Fibroblast of the aortic adventitia (primary cell): ENCODE results near the gene DPY19L3. TPM values are rescaled to one million over a fixed set of nuclear protein-coding genes. Genes with fewer than 3 reads are reported as not detected.
"Not testable (repeated sequence)": the region's sequence is repeated elsewhere in the genome, so short reads cannot be mapped to it uniquely, and the experiment has no call there.

Experiments
- DNase-seq: peaks from one replicate; pipeline ENCODE4 v3.0.0-alpha.2; 2010; ENCODE audit warnings: low read depth
- H3K4me3 ChIP-seq: 2 replicates; pipeline ENCODE4 v1.5.1; 2011; ENCODE audit warnings: low read depth, mild to moderate bottlenecking, control low read depth, low read length, moderate library complexity
- total RNA-seq: library from RNA; depleted of rRNA; stranded (reverse); fragments of >200 nt; gene quantifications from 2 replicates; pipeline ENCODE4 v1.2.3, GENCODE V29; 2012; ENCODE audit warnings: low replicate concordance
- TF ChIP-seq, protein P1 (sequence below): IDR thresholded peaks from 2 replicates; pipeline ENCODE4 v1.5.1; 2011; ENCODE audit warnings: mild to moderate bottlenecking, low read length, control low read depth, inconsistent platforms; ENCODE audit not compliant: insufficient read depth

DPY19L3 gene
- total RNA-seq, 1 donor, result 36.2 TPM

DNA sequence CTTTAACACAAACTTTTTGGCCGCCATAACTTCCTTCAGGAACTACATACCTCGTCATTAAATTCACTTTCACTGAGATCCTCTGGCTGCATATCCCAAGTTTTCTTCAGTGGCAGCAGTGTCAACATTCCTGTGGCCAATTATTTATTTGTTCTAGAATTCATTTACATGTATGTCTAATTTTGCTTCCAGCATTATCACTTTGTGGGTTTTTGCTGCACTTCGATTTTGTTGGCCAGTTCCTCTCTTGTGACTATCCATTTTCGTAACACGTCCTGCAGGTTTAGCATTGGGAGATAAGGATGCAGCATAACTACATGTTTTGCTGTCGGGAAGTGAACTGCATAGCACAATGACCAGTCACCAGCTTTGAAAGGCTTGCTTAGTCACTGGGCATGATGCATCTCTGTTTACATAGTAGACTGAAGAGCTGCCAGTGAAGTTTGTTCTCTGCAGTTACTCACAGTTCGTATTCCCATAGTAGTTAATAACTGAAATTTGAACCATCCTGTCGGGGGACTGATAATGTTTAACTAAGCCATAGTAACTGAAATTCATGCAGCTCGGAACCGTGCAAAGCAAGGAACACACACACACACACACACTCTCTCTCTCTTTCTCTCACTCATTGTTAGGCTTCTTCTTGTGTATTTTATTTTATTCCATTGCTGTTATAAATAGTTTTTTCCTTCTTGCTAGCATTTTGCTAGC lies 31.8 kb upstream of the DPY19L3 start:
- TF ChIP-seq, protein P1, sequence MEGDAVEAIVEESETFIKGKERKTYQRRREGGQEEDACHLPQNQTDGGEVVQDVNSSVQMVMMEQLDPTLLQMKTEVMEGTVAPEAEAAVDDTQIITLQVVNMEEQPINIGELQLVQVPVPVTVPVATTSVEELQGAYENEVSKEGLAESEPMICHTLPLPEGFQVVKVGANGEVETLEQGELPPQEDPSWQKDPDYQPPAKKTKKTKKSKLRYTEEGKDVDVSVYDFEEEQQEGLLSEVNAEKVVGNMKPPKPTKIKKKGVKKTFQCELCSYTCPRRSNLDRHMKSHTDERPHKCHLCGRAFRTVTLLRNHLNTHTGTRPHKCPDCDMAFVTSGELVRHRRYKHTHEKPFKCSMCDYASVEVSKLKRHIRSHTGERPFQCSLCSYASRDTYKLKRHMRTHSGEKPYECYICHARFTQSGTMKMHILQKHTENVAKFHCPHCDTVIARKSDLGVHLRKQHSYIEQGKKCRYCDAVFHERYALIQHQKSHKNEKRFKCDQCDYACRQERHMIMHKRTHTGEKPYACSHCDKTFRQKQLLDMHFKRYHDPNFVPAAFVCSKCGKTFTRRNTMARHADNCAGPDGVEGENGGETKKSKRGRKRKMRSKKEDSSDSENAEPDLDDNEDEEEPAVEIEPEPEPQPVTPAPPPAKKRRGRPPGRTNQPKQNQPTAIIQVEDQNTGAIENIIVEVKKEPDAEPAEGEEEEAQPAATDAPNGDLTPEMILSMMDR, result no peak
- DNase-seq, result peak; percentile 99
- peak overlapping the region; percentile 26 for H3K4me3 ChIP-seq

DNA sequence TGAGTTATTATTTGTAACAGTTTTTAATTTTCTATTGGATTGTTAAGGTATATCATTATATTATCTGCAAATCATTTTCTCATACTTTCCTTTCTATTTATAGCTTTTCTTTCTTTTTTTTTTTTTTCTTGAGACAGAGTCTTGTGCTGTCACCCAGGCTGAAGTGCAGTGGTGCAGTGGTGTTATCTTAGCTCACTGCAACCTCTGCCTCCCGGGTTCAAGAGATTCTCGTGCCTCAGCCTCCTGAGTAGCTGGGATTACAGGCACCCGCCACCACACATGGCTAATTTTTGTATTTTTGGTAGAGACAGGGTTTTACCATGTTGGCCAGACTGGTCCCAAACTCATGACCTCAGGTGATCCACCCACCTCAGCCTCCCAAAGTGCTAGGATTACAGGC lies 31.2 kb upstream of the DPY19L3 start:
- H3K4me3 ChIP-seq, DNase-seq: not testable (repeated sequence)

DNA sequence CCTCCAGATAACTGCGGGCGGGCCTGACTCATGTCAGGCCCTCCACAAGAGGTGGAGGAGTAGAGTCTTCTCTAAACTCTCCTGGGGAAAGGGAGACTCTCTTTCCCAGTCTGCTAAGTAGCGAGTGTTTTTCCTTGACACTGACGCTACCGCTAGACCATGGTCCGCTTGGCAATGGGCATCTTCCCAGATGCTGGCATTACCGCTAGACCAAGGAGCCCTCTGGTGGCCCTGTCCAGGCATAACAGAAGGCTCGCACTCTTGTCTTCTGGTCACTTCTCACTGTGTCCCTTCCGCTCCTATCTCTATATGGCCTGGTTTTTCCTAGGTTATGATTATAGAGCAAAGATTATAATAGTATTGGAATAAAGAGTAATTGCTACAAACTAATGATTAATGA lies 28.5 kb upstream of the DPY19L3 start:
- TF ChIP-seq, protein P1, result peak; percentile 26
- H3K4me3 ChIP-seq, result not testable (repeated sequence)
- DNase-seq, result peak; percentile 31

DNA sequence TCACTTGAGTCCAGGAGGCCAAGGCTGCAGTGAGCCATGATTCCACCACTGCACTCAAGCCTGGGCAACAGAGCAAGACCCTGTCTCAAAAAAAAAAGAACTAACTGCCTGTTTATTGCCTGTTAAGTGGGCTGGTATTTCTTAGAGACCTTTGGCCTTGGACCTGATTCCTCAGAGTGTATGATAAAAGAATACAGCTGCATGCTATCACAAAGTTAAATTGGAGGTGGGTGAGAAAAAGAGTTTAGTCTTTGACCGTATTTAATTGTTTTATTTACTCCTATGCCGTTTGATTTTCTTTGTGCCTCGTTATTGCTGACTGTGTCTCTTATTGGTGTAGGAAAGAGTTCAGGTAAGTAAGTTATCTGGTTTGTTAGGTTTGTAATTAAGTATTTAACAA lies 25.3 kb upstream of the DPY19L3 start:
- H3K4me3 ChIP-seq, result no peak overlapping the region
- TF ChIP-seq, protein P1, result no peak
- no peak for DNase-seq

DNA sequence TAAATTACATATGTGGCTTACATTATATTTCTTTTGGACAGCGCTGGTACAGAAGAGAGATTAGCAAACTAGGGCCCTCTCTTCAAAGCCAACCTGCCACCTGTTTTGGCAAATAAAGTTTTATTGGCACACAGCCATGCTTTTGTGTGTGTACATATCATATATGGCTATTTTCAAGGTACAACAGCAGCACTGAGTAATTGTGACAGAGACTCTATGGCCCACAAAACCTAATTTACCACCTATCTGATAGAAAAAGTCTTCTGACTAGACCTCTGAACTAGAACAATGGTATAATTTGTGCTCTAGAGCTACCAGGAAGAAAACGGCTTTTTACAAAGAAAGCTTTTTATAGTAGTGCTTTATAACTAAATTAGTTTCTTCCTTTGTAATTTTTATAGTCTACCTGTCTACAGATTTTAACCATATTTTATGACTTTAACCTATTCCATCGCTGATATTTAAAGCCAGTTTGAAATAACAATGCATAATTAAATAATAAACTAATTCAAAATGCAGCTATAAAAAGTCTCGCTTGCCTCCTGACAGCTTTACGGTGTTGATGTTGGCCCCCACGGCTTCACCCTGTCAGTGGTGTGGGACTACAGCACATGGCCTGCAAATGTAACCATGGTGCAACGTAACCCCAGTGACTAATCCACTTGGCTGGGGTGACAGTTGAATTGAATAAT lies 17.7 kb upstream of the DPY19L3 start:
- no peak overlapping the region for H3K4me3 ChIP-seq
- DNase-seq, result peak; percentile 47

DNA sequence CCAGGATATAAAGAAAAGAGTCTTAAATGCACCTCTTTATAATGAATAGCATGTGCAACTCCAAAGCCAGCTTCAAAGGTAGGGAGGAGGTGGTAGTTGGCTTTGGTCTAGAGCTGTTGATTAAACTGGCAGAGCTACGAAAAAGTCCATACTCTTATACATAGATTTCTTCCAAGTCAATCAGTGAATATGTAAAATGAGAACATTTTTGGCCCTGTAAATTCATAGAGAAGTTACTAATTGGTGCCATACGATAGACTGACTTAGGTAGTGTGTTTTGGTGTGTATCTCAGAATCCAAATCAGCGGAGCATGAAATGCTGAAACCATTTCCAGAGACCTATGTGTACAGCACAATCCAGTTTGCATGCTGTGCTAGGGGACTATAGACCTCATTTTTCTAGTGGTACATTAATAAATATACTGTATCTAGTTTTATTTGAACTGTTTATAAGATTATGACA lies 17.1 kb upstream of the DPY19L3 start:
- TF ChIP-seq, protein P1, result no peak
- no peak overlapping the region for H3K4me3 ChIP-seq
- DNase-seq, result no peak

More for the DNA sequence above, 17.7 kb upstream of the DPY19L3 start:
- TF ChIP-seq, protein P1, result no peak

DNA sequence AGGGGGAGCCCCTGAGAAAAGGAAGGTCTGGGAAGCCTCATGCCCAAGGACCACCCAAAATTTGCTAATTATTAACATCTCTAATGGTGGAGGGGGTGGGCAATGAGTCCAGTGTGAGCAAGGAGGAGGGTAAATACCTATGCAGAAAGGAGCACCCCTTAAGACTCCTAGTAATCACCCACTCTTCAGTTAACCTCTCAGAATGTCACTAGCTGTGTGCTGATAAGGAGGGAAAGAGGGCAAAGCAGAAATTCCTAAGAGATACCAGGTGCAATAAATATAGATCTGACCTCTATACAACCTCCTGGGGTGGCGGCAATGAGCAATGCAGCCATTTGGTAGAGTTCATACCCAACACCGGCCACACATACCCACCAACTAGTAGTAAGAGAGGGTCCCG lies 12.7 kb upstream of the DPY19L3 start:
- DNase-seq, result no peak

More for the DNA sequence above, 12.7 kb upstream of the DPY19L3 start:
- TF ChIP-seq, protein P1, result no peak
- no peak overlapping the region for H3K4me3 ChIP-seq
